GM06990 (cell line): ENCODE measurements around the gene SEPSECS.

Experiments used
- DNase-seq: peaks from one replicate; pipeline ENCODE4 v3.0.0-alpha.2; 2011; ENCODE audit not compliant: insufficient read length; ENCODE audit errors: extremely low read depth
- H3K27me3 ChIP-seq: replicated peaks from 2 replicates; pipeline ENCODE4 v1.6.0; 2011; ENCODE audit warnings: low read length; ENCODE audit not compliant: control insufficient read depth, insufficient read depth
- H3K36me3 ChIP-seq: 2 replicates; pipeline ENCODE4 v1.5.1; 2011; ENCODE audit warnings: low read length; ENCODE audit not compliant: control insufficient read depth, insufficient read depth
- H3K4me3 ChIP-seq: replicated peaks from 2 replicates; pipeline ENCODE4 v1.5.1; 2011; ENCODE audit warnings: low read depth, mild to moderate bottlenecking, control low read depth, low read length
- CTCF ChIP-seq: IDR thresholded peaks from 2 replicates; pipeline ENCODE4 v1.5.1; 2011; ENCODE audit warnings: low read length, control low read depth, mild to moderate bottlenecking, inconsistent platforms; ENCODE audit not compliant: insufficient read depth, poor library complexity, severe bottlenecking

The SEPSECS gene

GRCh38 chr4:25155947-25156346 lies 4.3 kb downstream of the SEPSECS start:
- Histone ChIP-seq H3K4me3 (no peak overlapping the region), H3K36me3 (no peaks in the 10 kb centered on the region), H3K27me3 (no peaks in the 10 kb centered on the region)
- TF ChIP-seq CTCF = no peak
- no peak for DNase-seq

- DNase-seq = no peak
- no peak overlapping the region for H3K4me3 ChIP-seq
- H3K27me3 ChIP-seq = no peaks in the 10 kb centered on the region
- TF ChIP-seq CTCF = no peak
- peaks cover 2% of the 10 kb centered on the region for H3K36me3 ChIP-seq
These were observed 5.5 kb downstream of the SEPSECS start for GRCh38 chr4:25154594-25155265.

GRCh38 chr4:25146076-25146475 lies 14.2 kb downstream of the SEPSECS start:
- Histone ChIP-seq H3K4me3 (no peak overlapping the region), H3K36me3 (peaks cover 2% of the 10 kb centered on the region), H3K27me3 (no peaks in the 10 kb centered on the region)
- DNase-seq = no peak
- no peak for TF ChIP-seq CTCF

DNA sequence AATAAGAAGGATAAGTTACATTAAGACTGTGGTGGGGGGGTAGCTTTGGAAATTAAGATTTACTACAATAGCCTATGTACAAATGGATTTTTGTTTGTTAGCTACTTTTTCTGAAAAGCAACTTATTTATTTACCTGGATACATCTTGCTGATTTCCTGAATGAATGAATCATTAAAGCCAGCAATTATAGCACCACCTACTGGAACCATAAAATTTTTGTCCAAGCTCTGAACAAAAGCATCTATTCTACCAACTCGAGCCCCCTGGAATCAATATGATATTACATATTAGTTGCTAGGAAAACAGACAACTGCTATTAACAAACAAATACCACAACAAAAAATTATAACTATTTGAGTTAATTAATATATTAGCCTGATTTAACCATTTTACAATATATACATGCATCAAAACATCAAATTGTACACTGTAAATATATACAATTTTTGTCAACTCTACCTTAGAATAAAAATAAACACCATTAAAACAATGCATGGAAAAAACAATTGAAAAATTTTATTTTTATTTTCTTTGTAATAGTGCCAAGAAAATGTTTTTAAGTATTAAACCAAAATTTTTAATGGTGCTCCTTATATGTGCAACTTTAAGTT lies 15.3 kb downstream of the SEPSECS start:
- peak; percentile 62 for TF ChIP-seq CTCF
- H3K36me3 ChIP-seq = no peaks in the 10 kb centered on the region
- DNase-seq = no peak

DNA sequence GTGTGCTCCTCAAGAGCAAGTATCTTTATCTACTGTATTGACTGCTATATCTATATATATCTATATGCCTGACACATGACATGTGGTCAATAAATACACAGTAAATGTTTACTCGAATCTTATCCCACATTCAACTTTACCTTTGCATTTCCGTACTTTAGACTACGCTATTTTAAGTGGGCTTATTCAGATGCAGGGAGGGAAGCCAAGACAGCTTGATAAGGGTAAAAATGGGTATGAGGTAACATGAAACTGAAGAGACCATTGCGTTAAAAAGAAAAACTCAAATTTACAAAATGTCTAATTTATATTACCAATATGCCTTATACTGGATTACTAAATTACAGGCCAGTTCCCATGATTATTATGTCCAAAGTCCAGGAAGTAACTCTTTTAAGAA lies 17.8 kb downstream of the SEPSECS start:
- no peak for TF ChIP-seq CTCF
- no peaks in the 10 kb centered on the region for H3K27me3 ChIP-seq
- H3K4me3 ChIP-seq = no peak overlapping the region
- no peak for DNase-seq
- H3K36me3 ChIP-seq = no peaks in the 10 kb centered on the region

More for the DNA sequence above, 15.3 kb downstream of the SEPSECS start:
- Histone ChIP-seq H3K4me3 (no peak overlapping the region), H3K27me3 (no peaks in the 10 kb centered on the region)

DNA sequence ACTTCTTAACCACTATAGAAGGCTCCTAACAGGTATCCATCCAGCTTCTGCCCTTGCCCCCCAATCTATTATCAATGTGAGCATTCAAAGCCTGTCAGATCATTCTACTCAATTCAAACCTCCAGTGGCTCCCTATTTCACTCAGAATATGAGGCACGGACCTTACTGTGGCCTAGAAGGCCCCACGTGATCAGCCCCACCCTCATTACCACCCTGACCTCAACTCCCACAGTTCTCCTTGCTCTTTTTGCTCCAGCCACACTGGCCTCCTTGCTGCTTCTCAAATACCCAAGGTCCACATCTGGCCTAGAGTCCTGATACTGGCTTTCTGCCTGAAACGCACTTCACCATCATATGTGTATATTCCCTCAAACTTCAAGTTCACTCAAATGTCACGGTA lies 18.7 kb downstream of the SEPSECS start:
- Histone ChIP-seq H3K27me3 (no peaks in the 10 kb centered on the region), H3K36me3 (no peaks in the 10 kb centered on the region)
- TF ChIP-seq CTCF = no peak

More for the DNA sequence above, 18.7 kb downstream of the SEPSECS start:
- no peak overlapping the region for H3K4me3 ChIP-seq
- DNase-seq = no peak
